Right renal cortex interstitium (tissue), 3 donors: ENCODE data around the gene RAD9A. TPM values are rescaled to one million over a fixed set of nuclear protein-coding genes. Genes with fewer than 3 reads are reported as not detected.

ENCODE experiments used
- DNase-seq, 3 donors: peaks; one replicate each; pipeline ENCODE4 v3.0.0-alpha.2; 2013; ENCODE audit warnings: low read depth in 3 of 3, low spot score in 2 of 3
- polyA plus RNA-seq, 3 donors: library from polyadenylated mRNA; unstranded; fragments of 120-200 nt; gene quantifications; one replicate each; pipeline ENCODE4 v1.2.1, GENCODE V29; 2013; ENCODE audit not compliant: insufficient read length in 3 of 3

RAD9A gene
- polyA plus RNA-seq, 3 donors = 15.4 to 16.4 (median 16.4) TPM

DNA sequence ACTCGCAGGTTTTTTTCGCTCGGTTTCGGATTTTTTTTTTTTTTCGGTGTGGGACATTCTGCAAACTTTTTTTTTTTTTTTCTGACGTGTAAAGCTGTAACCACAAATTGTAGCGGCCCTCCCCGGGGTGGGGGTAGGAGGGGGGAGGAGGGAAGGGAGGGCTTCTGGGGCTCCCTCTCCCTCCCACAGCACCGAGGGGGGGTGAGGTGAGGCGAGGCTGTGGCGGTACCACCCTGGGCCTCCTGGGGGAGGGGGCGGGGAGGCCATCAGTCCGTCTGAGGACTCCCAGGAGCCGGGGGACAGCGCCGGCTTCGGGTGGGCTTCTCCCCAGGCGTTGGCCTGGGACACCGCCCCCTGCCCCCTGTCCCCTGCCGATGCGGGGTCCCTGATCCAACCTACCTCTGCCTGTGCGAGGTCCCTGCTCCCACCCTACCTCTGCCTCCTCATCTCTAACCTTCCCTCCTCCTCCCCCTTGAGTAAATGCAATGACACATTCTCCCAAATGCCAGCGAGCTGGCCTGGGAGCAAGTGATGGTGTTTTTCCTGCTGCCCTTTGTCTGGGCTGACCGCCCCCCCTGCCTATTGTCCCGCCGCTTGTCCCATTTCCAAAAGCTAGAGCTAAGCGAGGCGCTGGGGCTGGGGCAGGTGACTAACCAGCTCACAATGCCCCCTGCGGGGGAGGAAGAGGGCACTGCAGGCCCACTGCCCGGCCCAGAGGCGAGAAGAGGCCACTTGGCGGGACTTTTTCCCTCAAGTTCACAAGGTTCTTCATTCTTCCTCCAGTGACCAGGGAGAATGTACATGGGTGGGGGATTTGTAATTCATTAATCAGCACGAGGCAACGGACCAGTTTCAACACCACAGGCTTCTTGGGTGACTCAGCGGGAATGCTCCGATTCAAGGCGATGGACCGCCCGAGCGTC lies 17.9 kb upstream of the RAD9A start:
- no peak for DNase-seq

DNA sequence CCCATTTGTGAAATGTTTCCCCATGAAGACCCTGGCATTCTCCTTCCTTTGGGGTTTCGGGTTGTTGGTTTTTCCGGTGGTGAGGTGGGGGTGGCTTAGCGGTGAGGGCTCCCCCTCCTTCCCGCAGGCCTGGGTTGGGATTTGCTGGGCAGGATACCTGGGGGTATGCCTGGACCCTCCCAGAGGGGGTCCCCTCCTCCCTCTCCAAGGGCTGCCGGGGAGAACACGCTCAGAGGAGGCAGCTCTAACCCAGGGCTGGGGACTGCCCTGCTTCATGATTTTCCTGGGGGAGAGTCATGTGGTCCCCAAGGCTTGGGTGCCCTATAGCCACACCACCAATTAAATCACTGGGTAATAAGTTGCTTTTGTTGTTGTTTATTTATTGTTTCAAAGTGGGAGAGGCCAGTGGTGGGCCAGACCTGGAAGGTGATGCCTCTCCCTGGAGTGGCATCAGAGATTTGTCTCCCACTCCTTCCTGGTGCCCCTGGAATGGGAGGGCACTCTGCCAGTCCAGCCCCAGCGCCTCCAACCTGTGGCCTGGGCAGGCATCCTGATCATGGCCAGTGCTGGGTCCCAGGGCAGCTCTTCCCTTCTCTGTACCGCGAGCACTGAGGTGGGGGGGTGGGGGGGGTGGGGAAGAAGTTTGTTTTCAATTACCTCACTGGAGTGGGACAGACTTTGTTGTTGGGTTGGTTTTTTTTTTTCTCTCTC lies 17.1 kb upstream of the RAD9A start:
- no peak for DNase-seq

- no peak for DNase-seq
Measured at GRCh38 chr11:67375320-67376055, 16.3 kb upstream of the RAD9A start.

DNA sequence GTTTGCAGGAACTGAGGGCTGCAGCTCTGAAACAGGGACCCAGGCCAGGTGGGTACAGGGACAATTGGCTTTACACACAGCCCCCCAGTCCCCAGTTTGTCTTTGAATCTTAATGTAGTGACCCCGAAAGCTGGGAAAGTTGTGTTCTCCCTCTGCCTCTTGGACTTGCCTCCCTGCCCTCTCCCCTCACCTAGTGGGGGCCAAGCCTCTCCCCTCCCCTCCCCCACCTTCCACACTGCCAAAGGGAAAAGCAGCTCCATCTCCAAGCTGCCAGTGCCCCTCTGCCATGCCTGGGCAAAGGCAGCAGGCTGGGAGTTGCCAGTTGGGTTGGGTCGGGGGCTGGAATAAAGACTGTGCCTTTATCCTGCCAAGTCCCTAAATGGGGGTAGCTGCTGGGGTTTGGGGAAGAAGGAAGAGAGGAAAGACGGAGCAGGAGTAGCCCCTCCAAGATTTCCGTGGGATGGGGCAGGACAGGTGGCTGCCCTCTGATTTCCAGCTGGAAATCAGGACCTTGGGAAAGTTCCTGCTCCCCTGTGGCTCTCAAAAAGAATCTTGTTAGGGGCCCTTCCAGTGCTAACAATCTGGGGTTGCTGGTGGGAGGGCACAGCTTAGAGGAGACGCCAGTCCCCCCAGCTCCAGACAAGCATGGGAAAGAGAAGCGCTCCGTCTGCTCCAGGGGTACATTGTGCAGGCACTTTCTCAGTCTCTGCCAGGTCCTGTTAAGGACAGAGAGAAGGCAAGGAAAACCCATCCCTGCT lies 15.5 kb upstream of the RAD9A start:
- DNase-seq = no peak

GRCh38 chr11:67376873-67377808 lies 14.6 kb upstream of the RAD9A start:
- no peak for DNase-seq

DNA sequence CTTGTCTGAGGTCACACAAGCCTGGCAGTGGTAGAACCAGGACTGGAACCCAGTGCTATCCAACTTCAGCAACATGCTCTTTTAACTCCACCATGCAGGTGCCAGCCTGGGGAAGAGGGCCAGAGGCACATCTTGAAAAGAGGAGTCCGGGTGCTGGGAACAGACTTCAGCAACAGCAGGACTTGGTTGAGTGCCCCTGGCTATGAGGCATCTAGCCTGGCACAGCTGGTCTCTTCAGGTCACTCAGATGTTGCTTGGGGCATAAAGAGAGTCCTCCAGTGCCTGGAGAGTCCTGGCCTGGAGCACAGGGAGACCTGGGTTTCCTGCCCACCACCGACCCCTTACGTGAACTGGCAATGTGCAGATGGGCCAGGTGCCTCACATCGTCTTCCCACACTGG lies 13.2 kb upstream of the RAD9A start:
- DNase-seq = no peak

- DNase-seq = no peak
Measured at GRCh38 chr11:67379061-67380058, 12.4 kb upstream of the RAD9A start.

- DNase-seq = no peak
Measured at GRCh38 chr11:67381244-67381972, 10.4 kb upstream of the RAD9A start.

- DNase-seq = no peak
Measured at GRCh38 chr11:67382276-67383136, 9.3 kb upstream of the RAD9A start.

GRCh38 chr11:67384851-67385366 lies 6.9 kb upstream of the RAD9A start:
- DNase-seq = no peak

- no peak for DNase-seq
Measured at GRCh38 chr11:67387069-67387468, 4.7 kb upstream of the RAD9A start.

DNA sequence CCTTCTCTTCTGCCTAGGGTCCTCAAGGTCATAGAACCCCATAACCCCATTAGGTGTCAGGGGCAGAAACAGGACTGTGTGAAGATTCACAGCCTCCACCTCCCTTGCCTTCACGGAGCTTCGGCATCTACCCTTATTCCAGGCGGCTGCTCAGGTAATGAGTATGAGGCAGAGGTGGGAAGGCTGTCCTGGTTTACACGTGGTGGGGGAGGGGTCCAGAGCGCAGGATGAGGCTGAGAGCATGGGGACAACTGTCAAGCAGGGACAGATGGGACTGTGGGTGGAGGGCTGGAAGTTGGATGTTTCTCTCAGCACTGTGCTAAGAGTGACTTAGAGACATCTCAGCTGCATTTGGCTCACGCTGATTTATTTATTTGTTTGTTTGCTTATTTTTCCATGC lies 4.3 kb upstream of the RAD9A start:
- DNase-seq = no peak

DNA sequence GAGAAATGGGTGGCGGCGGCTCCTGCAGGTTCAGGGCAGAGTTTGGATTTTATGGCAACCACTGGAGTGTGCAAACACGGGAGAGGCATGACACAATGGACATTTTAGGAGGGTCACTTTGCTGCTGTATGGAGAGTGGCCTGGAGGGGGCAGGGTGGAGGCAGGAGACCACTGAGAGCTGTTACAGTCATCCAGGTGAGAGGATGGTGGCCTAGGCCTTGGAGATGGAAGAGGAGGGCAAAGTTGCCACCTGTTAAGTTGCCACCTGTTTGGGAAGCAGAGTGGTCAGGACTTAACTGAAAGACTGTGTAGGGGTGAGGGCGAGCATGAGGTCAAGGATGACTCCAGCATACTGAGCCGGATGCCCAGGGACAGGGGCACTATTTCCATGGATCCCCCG lies 2.3 kb upstream of the RAD9A start:
- no peak for DNase-seq

DNA sequence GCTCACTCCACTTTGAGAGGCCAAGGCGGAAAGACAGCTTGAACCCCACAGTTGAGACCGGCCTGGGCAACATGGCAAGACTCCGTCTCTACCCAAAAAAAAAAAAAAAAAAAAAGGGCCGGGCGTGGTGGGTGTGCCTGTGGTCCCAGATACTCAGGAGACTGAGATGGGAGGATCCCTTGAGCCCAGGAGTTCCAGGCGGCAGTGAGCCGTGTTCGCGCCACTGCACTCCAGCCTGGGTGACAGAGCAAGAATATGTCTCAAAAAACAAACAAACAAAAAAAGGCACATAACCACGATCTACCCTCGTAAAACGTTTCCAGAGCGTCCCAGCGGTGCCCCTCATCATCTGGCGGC lies 861 bp upstream of the RAD9A start:
- DNase-seq = no peak

GRCh38 chr11:67392183-67392715 lies 463 bp downstream of the RAD9A start:
- DNase-seq = no peak

DNA sequence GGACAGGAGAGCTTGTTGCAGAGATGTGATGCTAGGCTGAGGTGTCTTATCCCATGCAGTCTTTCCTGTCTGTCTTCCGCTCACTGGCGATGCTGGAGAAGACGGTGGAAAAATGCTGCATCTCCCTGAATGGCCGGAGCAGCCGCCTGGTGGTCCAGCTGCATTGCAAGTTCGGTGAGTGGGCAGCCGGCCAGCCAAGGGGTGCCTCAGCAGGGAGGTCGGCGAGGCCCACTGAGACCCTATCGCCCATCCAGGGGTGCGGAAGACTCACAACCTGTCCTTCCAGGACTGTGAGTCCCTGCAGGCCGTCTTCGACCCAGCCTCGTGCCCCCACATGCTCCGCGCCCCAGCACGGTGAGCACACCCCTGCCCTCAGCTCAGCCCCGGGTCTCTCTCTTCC lies 1.7 kb downstream of the RAD9A start:
- no peak for DNase-seq
